IMR-90 (cell line): ENCODE data around the gene MYO3B.

Source experiments
- CEBPB ChIP-seq: IDR thresholded peaks from 2 replicates; pipeline ENCODE4 v1.6.1; 2012; ENCODE audit warnings: low read depth, low read length, improper control_type of control experiment
- CHD1 ChIP-seq: IDR thresholded peaks from 2 replicates; pipeline ENCODE4 v1.6.1; 2012; ENCODE audit warnings: low read depth, low read length, improper control_type of control experiment
- FOS ChIP-seq: fragments of 150-350 bp; IDR thresholded peaks from 2 replicates; pipeline ENCODE4 v1.6.1; 2016; ENCODE audit warnings: low read depth, low read length
- MAFK ChIP-seq: IDR thresholded peaks from 2 replicates; pipeline ENCODE4 v1.6.1; 2012; ENCODE audit warnings: low read depth, low read length, improper control_type of control experiment
- POLR2A ChIP-seq: IDR thresholded peaks from 2 replicates; pipeline ENCODE4 v1.6.1; 2012; ENCODE audit warnings: mild to moderate bottlenecking, low read depth, low read length
- RAD21 ChIP-seq: IDR thresholded peaks from 2 replicates; pipeline ENCODE4 v1.6.1; 2012; ENCODE audit warnings: low read length, improper control_type of control experiment
- RFX5 ChIP-seq: IDR thresholded peaks from 2 replicates; pipeline ENCODE4 v1.8.0; 2012; ENCODE audit warnings: low read depth, mild to moderate bottlenecking, low read length, moderate library complexity
- SMC3 ChIP-seq: fragments of 150-350 bp; IDR thresholded peaks from 2 replicates; pipeline ENCODE4 v1.6.1; 2016; ENCODE audit warnings: low read depth, mild to moderate bottlenecking, antibody characterized with exemption, low read length, moderate library complexity
- TF ChIP-seq, protein P1 (sequence below): conservative IDR thresholded peaks from 2 replicates; pipeline ENCODE4 v1.5.1; 2012; ENCODE audit warnings: mild to moderate bottlenecking, low read depth, low read length, improper control_type of control experiment
- TF ChIP-seq, protein P2 (sequence below): fragments of 150-350 bp; IDR thresholded peaks from 2 replicates; pipeline ENCODE4 v1.6.1; 2016; ENCODE audit warnings: low read depth, mild to moderate bottlenecking, low read length, moderate library complexity, borderline replicate concordance

DNA sequence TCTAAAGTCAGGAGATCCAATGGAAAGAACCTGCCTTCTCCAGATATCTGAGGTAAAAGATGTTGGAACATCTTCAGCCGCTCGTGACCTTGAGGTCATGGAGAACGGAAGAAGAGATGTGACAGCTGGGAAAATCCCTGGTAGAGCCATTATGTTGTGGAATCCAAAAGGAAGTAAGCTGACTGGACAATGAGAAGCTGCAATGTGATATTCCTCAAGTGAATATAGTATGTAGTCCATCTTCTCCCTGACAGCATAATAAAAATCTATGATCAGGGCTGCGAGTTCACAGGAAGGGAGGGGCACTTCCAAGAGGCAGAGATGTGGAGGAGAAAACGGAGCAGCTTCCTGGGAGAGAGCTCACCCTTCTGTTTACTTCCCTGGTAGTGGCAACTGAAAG, 336.2 kb downstream of the MYO3B start:
- TF ChIP-seq, protein P1, sequence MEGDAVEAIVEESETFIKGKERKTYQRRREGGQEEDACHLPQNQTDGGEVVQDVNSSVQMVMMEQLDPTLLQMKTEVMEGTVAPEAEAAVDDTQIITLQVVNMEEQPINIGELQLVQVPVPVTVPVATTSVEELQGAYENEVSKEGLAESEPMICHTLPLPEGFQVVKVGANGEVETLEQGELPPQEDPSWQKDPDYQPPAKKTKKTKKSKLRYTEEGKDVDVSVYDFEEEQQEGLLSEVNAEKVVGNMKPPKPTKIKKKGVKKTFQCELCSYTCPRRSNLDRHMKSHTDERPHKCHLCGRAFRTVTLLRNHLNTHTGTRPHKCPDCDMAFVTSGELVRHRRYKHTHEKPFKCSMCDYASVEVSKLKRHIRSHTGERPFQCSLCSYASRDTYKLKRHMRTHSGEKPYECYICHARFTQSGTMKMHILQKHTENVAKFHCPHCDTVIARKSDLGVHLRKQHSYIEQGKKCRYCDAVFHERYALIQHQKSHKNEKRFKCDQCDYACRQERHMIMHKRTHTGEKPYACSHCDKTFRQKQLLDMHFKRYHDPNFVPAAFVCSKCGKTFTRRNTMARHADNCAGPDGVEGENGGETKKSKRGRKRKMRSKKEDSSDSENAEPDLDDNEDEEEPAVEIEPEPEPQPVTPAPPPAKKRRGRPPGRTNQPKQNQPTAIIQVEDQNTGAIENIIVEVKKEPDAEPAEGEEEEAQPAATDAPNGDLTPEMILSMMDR, result no peak
- TF ChIP-seq MAFK, result no peak
- no peak for TF ChIP-seq POLR2A
- TF ChIP-seq SMC3, result no peak
- no peak for TF ChIP-seq RAD21
- TF ChIP-seq CHD1, result no peak
- TF ChIP-seq, protein P2, sequence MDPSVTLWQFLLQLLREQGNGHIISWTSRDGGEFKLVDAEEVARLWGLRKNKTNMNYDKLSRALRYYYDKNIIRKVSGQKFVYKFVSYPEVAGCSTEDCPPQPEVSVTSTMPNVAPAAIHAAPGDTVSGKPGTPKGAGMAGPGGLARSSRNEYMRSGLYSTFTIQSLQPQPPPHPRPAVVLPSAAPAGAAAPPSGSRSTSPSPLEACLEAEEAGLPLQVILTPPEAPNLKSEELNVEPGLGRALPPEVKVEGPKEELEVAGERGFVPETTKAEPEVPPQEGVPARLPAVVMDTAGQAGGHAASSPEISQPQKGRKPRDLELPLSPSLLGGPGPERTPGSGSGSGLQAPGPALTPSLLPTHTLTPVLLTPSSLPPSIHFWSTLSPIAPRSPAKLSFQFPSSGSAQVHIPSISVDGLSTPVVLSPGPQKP, result no peak
- TF ChIP-seq RFX5, result no peak
- TF ChIP-seq FOS, result no peak
- no peak for TF ChIP-seq CEBPB
